H9 (cell line): ENCODE measurements around the gene SQSTM1. TPM values are rescaled to one million over a fixed set of nuclear protein-coding genes. Genes with fewer than 3 reads are reported as not detected.

Source experiments
- DNase-seq: peaks from one replicate; pipeline ENCODE4 v3.0.0-alpha.2; 2017
- H2AFZ ChIP-seq: one replicate; pipeline ENCODE4 v1.6.1; 2013; ENCODE audit warnings: mild to moderate bottlenecking, low read length, control low read depth, moderate library complexity
- H2AK5ac ChIP-seq: 2 replicates; pipeline ENCODE4 v1.6.1; 2013; ENCODE audit warnings: low read length, control low read depth, mixed read lengths; ENCODE audit not compliant: insufficient read length
- H2BK120ac ChIP-seq: one replicate; pipeline ENCODE4 v1.6.1; 2013; ENCODE audit warnings: low read depth, mild to moderate bottlenecking, low read length, control low read depth, inconsistent platforms; ENCODE audit not compliant: poor library complexity, severe bottlenecking
- H2BK12ac ChIP-seq: 2 replicates; pipeline ENCODE4 v1.6.1; 2013; ENCODE audit warnings: low read length, control low read depth, mixed read lengths, low read depth; ENCODE audit not compliant: insufficient read length
- H2BK15ac ChIP-seq: 2 replicates; pipeline ENCODE4 v1.6.1; 2013; ENCODE audit warnings: low read depth, low read length, control low read depth
- H2BK20ac ChIP-seq: one replicate; pipeline ENCODE4 v1.6.1; 2013; ENCODE audit warnings: low read depth, mild to moderate bottlenecking, low read length, control low read depth, inconsistent platforms; ENCODE audit not compliant: poor library complexity, severe bottlenecking
- H2BK5ac ChIP-seq: 2 replicates; pipeline ENCODE4 v1.6.1; 2013; ENCODE audit warnings: low read length, control low read depth, mixed read lengths; ENCODE audit not compliant: insufficient read length
- H3K14ac ChIP-seq: 2 replicates; pipeline ENCODE4 v1.6.1; 2013; ENCODE audit warnings: low read length, control low read depth; ENCODE audit not compliant: insufficient read depth
- H3K18ac ChIP-seq: 2 replicates; pipeline ENCODE4 v1.6.1; 2013; ENCODE audit warnings: low read depth, mild to moderate bottlenecking, mixed read lengths, low read length, control low read depth; ENCODE audit not compliant: insufficient read length
- H3K23ac ChIP-seq: 2 replicates; pipeline ENCODE4 v1.6.1; 2013; ENCODE audit warnings: low read length, control low read depth, mixed read lengths, low read depth; ENCODE audit not compliant: insufficient read length
- H3K23me2 ChIP-seq: 2 replicates; pipeline ENCODE4 v1.6.1; 2013; ENCODE audit warnings: low read depth, mild to moderate bottlenecking, mixed read lengths, low read length, control low read depth; ENCODE audit not compliant: insufficient read length, poor library complexity, severe bottlenecking
- H3K27ac ChIP-seq: 2 replicates; pipeline ENCODE4 v1.5.1; 2013; ENCODE audit warnings: low read length, control low read depth, mixed read lengths, low read depth; ENCODE audit not compliant: insufficient read length
- H3K27me3 ChIP-seq: 2 replicates; pipeline ENCODE4 v1.6.1; 2013; ENCODE audit warnings: low read length, control low read depth, inconsistent platforms; ENCODE audit not compliant: insufficient read depth
- H3K4ac ChIP-seq: 2 replicates; pipeline ENCODE4 v1.6.1; 2013; ENCODE audit warnings: low read depth, mild to moderate bottlenecking, control low read depth, inconsistent platforms, low read length, moderate library complexity
- H3K4me1 ChIP-seq: 2 replicates; pipeline ENCODE4 v1.6.1; 2013; ENCODE audit warnings: low read length, control low read depth, inconsistent platforms; ENCODE audit not compliant: insufficient read depth
- H3K4me2 ChIP-seq: 2 replicates; pipeline ENCODE4 v1.6.1; 2013; ENCODE audit warnings: low read length, control low read depth, mixed read lengths; ENCODE audit not compliant: insufficient read length, insufficient read depth
- H3K56ac ChIP-seq: 2 replicates; pipeline ENCODE4 v1.6.1; 2013; ENCODE audit warnings: low read depth, mild to moderate bottlenecking, mixed read lengths, low read length, control low read depth; ENCODE audit not compliant: insufficient read length
- H3K79me1 ChIP-seq: 2 replicates; pipeline ENCODE4 v1.6.1; 2013; ENCODE audit warnings: low read depth, mild to moderate bottlenecking, moderate library complexity, low read length, control low read depth, inconsistent platforms; ENCODE audit not compliant: insufficient read depth, poor library complexity, severe bottlenecking
- H3K79me2 ChIP-seq: 2 replicates; pipeline ENCODE4 v1.6.1; 2013; ENCODE audit warnings: low read length, control low read depth, inconsistent platforms; ENCODE audit not compliant: insufficient read depth
- H3K9ac ChIP-seq: 2 replicates; pipeline ENCODE4 v1.6.1; 2013; ENCODE audit warnings: low read length, control low read depth, mixed read lengths; ENCODE audit not compliant: insufficient read length; ENCODE audit errors: extremely low read depth
- H3K9me3 ChIP-seq: one replicate; pipeline ENCODE4 v1.6.1; 2013; ENCODE audit warnings: low read depth, low read length, inconsistent platforms; ENCODE audit not compliant: control insufficient read depth
- H3T11ph ChIP-seq: one replicate; pipeline ENCODE4 v1.6.1; 2013; ENCODE audit warnings: mild to moderate bottlenecking, low read length, control low read depth, inconsistent platforms
- H4K20me1 ChIP-seq: one replicate; pipeline ENCODE4 v1.6.1; 2013; ENCODE audit not compliant: control insufficient read depth, insufficient read length, insufficient read depth
- H4K5ac ChIP-seq: 2 replicates; pipeline ENCODE4 v1.6.1; 2013; ENCODE audit warnings: low read depth, mild to moderate bottlenecking, mixed read lengths, low read length, control low read depth; ENCODE audit not compliant: insufficient read length
- H4K8ac ChIP-seq: replicated peaks from 2 replicates; pipeline ENCODE4 v1.6.1; 2013; ENCODE audit warnings: low read length, control low read depth, mixed read lengths, low read depth; ENCODE audit not compliant: insufficient read length
- H4K91ac ChIP-seq: 2 replicates; pipeline ENCODE4 v1.6.1; 2013; ENCODE audit warnings: low read depth, mild to moderate bottlenecking, moderate library complexity, mixed read lengths, low read length, control low read depth; ENCODE audit not compliant: insufficient read length
- H3K27ac Mint-ChIP-seq, 3 experiments: 2 replicates in 2 of 3; 3 replicates in 1 of 3; pipeline ENCODE4 v1.8.0; 2020 to 2021; ENCODE audit warnings: mixed read lengths in 3 of 3, mild to moderate bottlenecking in 1 of 3, moderate library complexity in 1 of 3
- H3K27me3 Mint-ChIP-seq: 2 replicates; pipeline ENCODE4 v1.8.0; 2021; ENCODE audit warnings: low read depth, mild to moderate bottlenecking, moderate library complexity, mixed read lengths
- H3K36me3 Mint-ChIP-seq, 3 experiments: 2 replicates in 2 of 3; 3 replicates in 1 of 3; pipeline ENCODE4 v1.8.0; 2020 to 2021; ENCODE audit warnings: low read depth in 3 of 3, mixed read lengths in 3 of 3; ENCODE audit not compliant: insufficient read depth in 1 of 3
- H3K4me1 Mint-ChIP-seq, 2 experiments: 2 replicates each; pipeline ENCODE4 v1.8.0; 2020; ENCODE audit warnings: mixed read lengths in 2 of 2
- H3K4me3 Mint-ChIP-seq, 2 experiments: 2 replicates in 1 of 2; 3 replicates in 1 of 2; pipeline ENCODE4 v1.8.0; 2020 to 2021; ENCODE audit warnings: mild to moderate bottlenecking in 2 of 2, mixed read lengths in 2 of 2, moderate library complexity in 1 of 2
- H3K9me3 Mint-ChIP-seq, 2 experiments: 2 replicates in 1 of 2; 3 replicates in 1 of 2; pipeline ENCODE4 v1.8.0; 2020; ENCODE audit warnings: mild to moderate bottlenecking in 2 of 2, mixed read lengths in 2 of 2, moderate library complexity in 1 of 2
- WGBS: extraction: QIAGEN DNeasy Blood & Tissue Kit; methylation state at CpG from one replicate; pipeline ENCODE4 v1.1.7; 2013; ENCODE audit warnings: missing lambda C conversion rate, low lambda C conversion rate, mixed read lengths; ENCODE audit not compliant: insufficient read length; ENCODE audit errors: extremely low coverage; 5-methylcytosine and 5-hydroxymethylcytosine counted together
- total RNA-seq: library from RNA; stranded (reverse); gene quantifications from 2 replicates; pipeline ENCODE4 v1.2.1, GENCODE V29; 2021
- TF ChIP-seq, protein P1 (sequence below): fragments of 200-600 bp; sonication (generic); conservative IDR thresholded peaks from 3 replicates; pipeline ENCODE4 v1.8.0; 2021; ENCODE audit warnings: antibody characterized with exemption, mild to moderate bottlenecking

SQSTM1 gene
- total RNA-seq, 1 experiment from 2014 or later: 144 TPM

GRCh38 chr5:179786861-179787260, 33.8 kb upstream of the SQSTM1 start:
- no peak overlapping the region for H3K14ac ChIP-seq
- no peaks in the 10 kb centered on the region for H3K4me1 ChIP-seq
- no peak overlapping the region for H4K5ac ChIP-seq
- H2BK20ac ChIP-seq: no peak overlapping the region
- H3K27ac ChIP-seq: no peak overlapping the region
- no peaks in the 10 kb centered on the region for H3K27me3 ChIP-seq
- H3K79me2 ChIP-seq: no peaks in the 10 kb centered on the region
- TF ChIP-seq, protein P1, sequence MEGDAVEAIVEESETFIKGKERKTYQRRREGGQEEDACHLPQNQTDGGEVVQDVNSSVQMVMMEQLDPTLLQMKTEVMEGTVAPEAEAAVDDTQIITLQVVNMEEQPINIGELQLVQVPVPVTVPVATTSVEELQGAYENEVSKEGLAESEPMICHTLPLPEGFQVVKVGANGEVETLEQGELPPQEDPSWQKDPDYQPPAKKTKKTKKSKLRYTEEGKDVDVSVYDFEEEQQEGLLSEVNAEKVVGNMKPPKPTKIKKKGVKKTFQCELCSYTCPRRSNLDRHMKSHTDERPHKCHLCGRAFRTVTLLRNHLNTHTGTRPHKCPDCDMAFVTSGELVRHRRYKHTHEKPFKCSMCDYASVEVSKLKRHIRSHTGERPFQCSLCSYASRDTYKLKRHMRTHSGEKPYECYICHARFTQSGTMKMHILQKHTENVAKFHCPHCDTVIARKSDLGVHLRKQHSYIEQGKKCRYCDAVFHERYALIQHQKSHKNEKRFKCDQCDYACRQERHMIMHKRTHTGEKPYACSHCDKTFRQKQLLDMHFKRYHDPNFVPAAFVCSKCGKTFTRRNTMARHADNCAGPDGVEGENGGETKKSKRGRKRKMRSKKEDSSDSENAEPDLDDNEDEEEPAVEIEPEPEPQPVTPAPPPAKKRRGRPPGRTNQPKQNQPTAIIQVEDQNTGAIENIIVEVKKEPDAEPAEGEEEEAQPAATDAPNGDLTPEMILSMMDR: no peak
- H3K23ac ChIP-seq: no peak overlapping the region
- H3K9me3 ChIP-seq: no peaks in the 10 kb centered on the region
- Mint-ChIP-seq H3K27ac (no peak overlapping the region), H3K9me3 (peaks cover 3 to 4% of the 10 kb centered on the region in 2 experiments), H3K4me1 (no peaks in the 10 kb centered on the region), H3K4me3 (no peak overlapping the region), H3K36me3 (peaks cover 2 to 4% (median 4%) of the 10 kb centered on the region in 3 experiments; a peak in 4 of 7 replicates), H3K27me3 (peaks cover 8% of the 10 kb centered on the region)
- H2BK15ac ChIP-seq: no peak overlapping the region
- no peak overlapping the region for H4K8ac ChIP-seq
- no peaks in the 10 kb centered on the region for H3K23me2 ChIP-seq
- no peak overlapping the region for H2BK12ac ChIP-seq
- no peak overlapping the region for H3K9ac ChIP-seq
- no peak overlapping the region for H3K4ac ChIP-seq
- H3K56ac ChIP-seq: no peak overlapping the region
- no peaks in the 10 kb centered on the region for H3K79me1 ChIP-seq
- no peak overlapping the region for H2AK5ac ChIP-seq
- WGBS: no CpG with 5 or more reads among the region's 12 CpGs
- H4K20me1 ChIP-seq: no peaks in the 10 kb centered on the region
- no peak overlapping the region for H2BK120ac ChIP-seq
- DNase-seq: peak; percentile 30
- H2AFZ ChIP-seq: no peak overlapping the region
- H4K91ac ChIP-seq: no peak overlapping the region
- no peak overlapping the region for H3K18ac ChIP-seq
- no peak overlapping the region for H3K4me2 ChIP-seq
- H3T11ph ChIP-seq: no peak overlapping the region
- H2BK5ac ChIP-seq: no peak overlapping the region
